ENCODE results near the gene KRT33A. TPM values are rescaled to one million over a fixed set of nuclear protein-coding genes. Genes with fewer than 3 reads are reported as not detected.
A peak's percentile ranks its signal among the peaks of the same experiment; 100 is the strongest.

KRT33A gene
- polyA plus RNA-seq, 3 donors from 2014 or later = not detected

DNA sequence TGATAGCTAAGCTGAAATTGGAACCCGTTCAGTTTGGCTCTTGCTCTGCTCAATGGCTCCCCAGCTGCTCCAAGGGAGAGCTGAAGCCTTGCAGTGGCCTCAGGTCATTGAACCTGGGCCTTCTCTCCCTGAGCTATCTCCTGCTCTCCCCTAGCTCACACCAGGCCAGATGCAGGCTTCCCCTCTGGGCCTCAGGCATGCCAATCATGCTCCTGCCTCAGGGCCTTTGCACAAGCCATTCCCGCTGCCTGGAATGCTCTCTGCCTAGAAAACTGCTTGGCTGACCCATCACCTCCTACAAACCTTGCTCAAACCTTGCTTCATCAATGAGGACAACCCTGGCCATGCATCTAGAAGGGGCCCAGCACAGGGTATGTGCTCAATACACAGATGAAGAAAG is 18.4 kb downstream of the KRT33A start:
- peaks cover 2 to 7% (median 6%) of the 10 kb centered on the region in 3 donors for H3K27me3 Mint-ChIP-seq (ENCODE audit: low read depth in 3 of 3)
- no peak for DNase-seq
- no peaks in the 10 kb centered on the region for H3K9me3 Mint-ChIP-seq
- H3K36me3 Mint-ChIP-seq = no peaks in the 10 kb centered on the region
- H3K4me3 Mint-ChIP-seq = no peak overlapping the region
- peaks cover 25 to 27% of the 10 kb centered on the region in 2 donors for H3K4me1 Mint-ChIP-seq
- H3K27ac Mint-ChIP-seq = no peak overlapping the region

DNA sequence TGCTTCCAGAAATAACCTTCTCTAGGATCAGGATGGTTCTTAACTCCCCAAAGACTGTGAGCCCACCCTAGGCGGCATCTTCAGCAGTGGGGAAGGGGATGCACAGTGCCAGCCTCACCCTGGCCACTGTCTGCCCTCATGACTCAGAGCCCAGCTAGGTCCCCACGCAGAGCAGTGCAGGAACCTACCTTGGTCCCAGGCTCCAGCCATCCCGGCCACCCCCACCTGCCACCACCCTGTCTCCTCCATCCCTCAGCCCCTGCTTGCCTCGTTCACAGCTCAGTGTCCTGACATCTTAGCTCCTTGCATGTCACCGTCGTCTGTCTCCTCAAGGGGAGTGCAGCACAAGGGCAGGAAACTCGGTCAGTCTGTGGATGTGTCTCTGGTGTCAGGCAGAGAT is 19.0 kb downstream of the KRT33A start:
- Mint-ChIP-seq H3K4me3 (no peak overlapping the region), H3K27ac (no peak overlapping the region), H3K4me1 (peaks cover 27 to 30% of the 10 kb centered on the region in 2 donors)

DNA sequence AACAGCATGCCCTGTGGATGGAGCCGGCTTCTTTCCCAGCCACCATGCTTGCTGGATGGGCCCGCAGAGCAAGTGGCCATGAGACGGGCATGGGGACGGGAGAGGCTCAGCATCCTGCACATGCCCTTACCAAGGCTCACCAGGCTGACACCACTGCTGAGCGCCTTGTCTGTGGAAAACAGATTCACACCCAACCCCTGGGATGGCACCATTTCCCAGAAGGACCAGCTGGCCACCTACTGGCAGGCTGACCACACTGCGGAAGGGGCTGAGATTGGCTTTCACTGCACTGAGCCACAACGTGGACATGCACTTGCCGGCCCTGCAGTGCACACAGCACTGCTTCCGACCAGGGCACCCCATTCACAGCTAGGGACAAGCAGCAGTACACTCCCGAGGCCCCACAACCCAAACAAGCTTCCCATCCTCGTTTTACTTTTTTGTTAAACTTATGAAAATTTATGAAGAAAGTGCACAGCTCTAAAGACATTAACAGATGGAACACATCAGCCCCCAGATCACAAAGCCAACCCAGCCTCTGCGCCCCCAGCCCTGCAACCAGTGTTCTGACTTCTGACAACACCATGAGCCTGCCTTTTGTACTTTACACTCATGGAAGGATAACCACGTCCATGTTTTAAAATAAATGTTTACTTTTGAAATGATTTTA is 21.2 kb downstream of the KRT33A start:
- H3K4me3 Mint-ChIP-seq = no peak overlapping the region
- H3K9me3 Mint-ChIP-seq = no peaks in the 10 kb centered on the region
- H3K4me1 Mint-ChIP-seq = peaks cover 9 to 15% of the 10 kb centered on the region in 2 donors
- H3K27me3 Mint-ChIP-seq (ENCODE audit: low read depth in 3 of 3) = peaks cover 0 to 3% (median 0%) of the 10 kb centered on the region in 3 donors
- no peak for DNase-seq
- no peak overlapping the region for H3K27ac Mint-ChIP-seq
- no peaks in the 10 kb centered on the region for H3K36me3 Mint-ChIP-seq

More for the DNA sequence above, 19.0 kb downstream of the KRT33A start:
- Mint-ChIP-seq H3K36me3 (no peaks in the 10 kb centered on the region), H3K27me3 (ENCODE audit: low read depth in 3 of 3) (peaks cover 2 to 7% (median 6%) of the 10 kb centered on the region in 3 donors), H3K9me3 (no peaks in the 10 kb centered on the region)
- DNase-seq = no peak

- H3K4me1 Mint-ChIP-seq = peaks cover 0 to 6% of the 10 kb centered on the region in 2 donors
- no peaks in the 10 kb centered on the region for H3K36me3 Mint-ChIP-seq
- no peak overlapping the region for H3K4me3 Mint-ChIP-seq
- H3K27me3 Mint-ChIP-seq (ENCODE audit: low read depth in 3 of 3) = peaks cover 0 to under 1% (median 0%) of the 10 kb centered on the region in 3 donors
- H3K27ac Mint-ChIP-seq = no peak overlapping the region
- no peaks in the 10 kb centered on the region for H3K9me3 Mint-ChIP-seq
- no peak for DNase-seq
These were observed 22.4 kb downstream of the KRT33A start for GRCh38 chr17:41328207-41328606.

- no peak for DNase-seq
- Mint-ChIP-seq H3K4me1 (peaks cover 5 to 6% of the 10 kb centered on the region in 2 donors), H3K4me3 (no peak overlapping the region), H3K27me3 (ENCODE audit: low read depth in 3 of 3) (no peaks in the 10 kb centered on the region), H3K36me3 (no peaks in the 10 kb centered on the region), H3K27ac (no peak overlapping the region), H3K9me3 (no peaks in the 10 kb centered on the region)
These were observed 23.1 kb downstream of the KRT33A start for GRCh38 chr17:41327411-41328120.

- H3K4me1 Mint-ChIP-seq = peaks cover 6 to 10% of the 10 kb centered on the region in 2 donors
- no peaks in the 10 kb centered on the region for H3K36me3 Mint-ChIP-seq
- no peak overlapping the region for H3K4me3 Mint-ChIP-seq
- no peaks in the 10 kb centered on the region for H3K27me3 Mint-ChIP-seq (ENCODE audit: low read depth in 3 of 3)
- no peak for DNase-seq
- no peaks in the 10 kb centered on the region for H3K9me3 Mint-ChIP-seq
- H3K27ac Mint-ChIP-seq = peak overlapping the region in 2 of 6 donors; percentile 4 to 22
These were observed 24.2 kb downstream of the KRT33A start for GRCh38 chr17:41326173-41327145.

GRCh38 chr17:41325611-41326010 is 25.0 kb downstream of the KRT33A start:
- Mint-ChIP-seq H3K9me3 (no peaks in the 10 kb centered on the region), H3K36me3 (no peaks in the 10 kb centered on the region), H3K4me3 (no peak overlapping the region), H3K27me3 (ENCODE audit: low read depth in 3 of 3) (no peaks in the 10 kb centered on the region), H3K27ac (no peak overlapping the region), H3K4me1 (peaks cover 6 to 10% of the 10 kb centered on the region in 2 donors)
- DNase-seq = no peak

DNA sequence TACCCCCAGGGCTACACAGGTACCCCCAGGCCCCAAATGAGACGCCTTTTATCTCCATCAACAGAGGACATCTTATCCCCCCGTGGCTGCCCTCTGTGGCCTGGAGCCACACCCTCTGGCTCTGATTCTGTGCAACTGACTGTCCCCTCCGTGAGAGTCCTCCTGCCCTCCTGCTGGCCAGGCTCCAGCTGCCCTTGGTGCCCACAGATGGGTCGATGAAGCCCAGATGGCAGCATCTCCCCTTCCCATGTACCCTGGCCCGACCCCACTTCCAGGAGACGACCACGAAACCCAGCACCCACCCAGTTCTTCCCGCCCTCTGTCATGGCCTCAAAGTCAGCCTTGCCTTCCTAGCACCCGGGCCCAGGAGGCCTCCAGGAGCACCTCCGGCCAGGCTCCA is 25.5 kb downstream of the KRT33A start:
- Mint-ChIP-seq H3K36me3 (peaks cover 0 to under 1% (median 0%) of the 10 kb centered on the region in 3 donors), H3K27me3 (ENCODE audit: low read depth in 3 of 3) (no peaks in the 10 kb centered on the region), H3K4me1 (peaks cover 6 to 10% of the 10 kb centered on the region in 2 donors), H3K9me3 (peaks cover 0 to under 1% (median 0%) of the 10 kb centered on the region in 6 donors), H3K4me3 (no peak overlapping the region), H3K27ac (no peak overlapping the region)
- DNase-seq = no peak

GRCh38 chr17:41324180-41325075 is 26.2 kb downstream of the KRT33A start:
- no peak for DNase-seq
- Mint-ChIP-seq H3K27me3 (ENCODE audit: low read depth in 3 of 3) (peaks cover 0 to 2% (median 0%) of the 10 kb centered on the region in 3 donors), H3K36me3 (peaks cover 0 to 4% (median 0%) of the 10 kb centered on the region in 3 donors), H3K4me3 (no peak overlapping the region), H3K9me3 (peaks cover 0 to 8% (median 0%) of the 10 kb centered on the region in 6 donors), H3K4me1 (peaks cover 6 to 10% of the 10 kb centered on the region in 2 donors), H3K27ac (no peak overlapping the region)

- Mint-ChIP-seq H3K4me3 (no peak overlapping the region), H3K36me3 (peaks cover 0 to 4% (median 0%) of the 10 kb centered on the region in 3 donors), H3K4me1 (peaks cover 6 to 10% of the 10 kb centered on the region in 2 donors), H3K9me3 (peaks cover 0 to 8% (median 0%) of the 10 kb centered on the region in 6 donors), H3K27me3 (ENCODE audit: low read depth in 3 of 3) (peaks cover 0 to 2% (median 2%) of the 10 kb centered on the region in 3 donors), H3K27ac (peak overlapping the region in 2 of 6 donors; percentile 67 to 73)
- no peak for DNase-seq
These were observed 27.4 kb downstream of the KRT33A start for GRCh38 chr17:41322903-41323895.

GRCh38 chr17:41322094-41322902 is 28.3 kb downstream of the KRT33A start:
- Mint-ChIP-seq H3K36me3 (peaks cover 0 to 4% (median 0%) of the 10 kb centered on the region in 3 donors), H3K4me1 (peaks cover 6 to 10% of the 10 kb centered on the region in 2 donors), H3K4me3 (no peak overlapping the region), H3K27me3 (ENCODE audit: low read depth in 3 of 3) (peaks cover 0 to 4% (median 4%) of the 10 kb centered on the region in 3 donors), H3K27ac (peak overlapping the region in 1 of 6 donors; percentile 73), H3K9me3 (peaks cover 0 to 8% (median 0%) of the 10 kb centered on the region in 6 donors)
- peak; percentile 21 to 54 (median 45) for DNase-seq

Data from immature natural killer cell (primary cell).